ENCODE data around the gene IL26.

- TF ChIP-seq, protein P1, sequence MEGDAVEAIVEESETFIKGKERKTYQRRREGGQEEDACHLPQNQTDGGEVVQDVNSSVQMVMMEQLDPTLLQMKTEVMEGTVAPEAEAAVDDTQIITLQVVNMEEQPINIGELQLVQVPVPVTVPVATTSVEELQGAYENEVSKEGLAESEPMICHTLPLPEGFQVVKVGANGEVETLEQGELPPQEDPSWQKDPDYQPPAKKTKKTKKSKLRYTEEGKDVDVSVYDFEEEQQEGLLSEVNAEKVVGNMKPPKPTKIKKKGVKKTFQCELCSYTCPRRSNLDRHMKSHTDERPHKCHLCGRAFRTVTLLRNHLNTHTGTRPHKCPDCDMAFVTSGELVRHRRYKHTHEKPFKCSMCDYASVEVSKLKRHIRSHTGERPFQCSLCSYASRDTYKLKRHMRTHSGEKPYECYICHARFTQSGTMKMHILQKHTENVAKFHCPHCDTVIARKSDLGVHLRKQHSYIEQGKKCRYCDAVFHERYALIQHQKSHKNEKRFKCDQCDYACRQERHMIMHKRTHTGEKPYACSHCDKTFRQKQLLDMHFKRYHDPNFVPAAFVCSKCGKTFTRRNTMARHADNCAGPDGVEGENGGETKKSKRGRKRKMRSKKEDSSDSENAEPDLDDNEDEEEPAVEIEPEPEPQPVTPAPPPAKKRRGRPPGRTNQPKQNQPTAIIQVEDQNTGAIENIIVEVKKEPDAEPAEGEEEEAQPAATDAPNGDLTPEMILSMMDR (IDR thresholded peaks at IDR 0.05), result no peak
- TF ChIP-seq POLR2AphosphoS5 (IDR thresholded peaks at IDR 0.05) (no peak), EP300 (IDR thresholded peaks at IDR 0.05) (no peak)
These were observed 42.3 kb upstream of the IL26 start for GRCh38 chr12:68267892-68268396.

Measured in suprapubic skin (tissue), 4 donors.